SJSA1 (cell line): ENCODE data around the gene PCNT. TPM values are rescaled to one million over a fixed set of nuclear protein-coding genes. Genes with fewer than 3 reads are reported as not detected.

Source experiments
- DNase-seq, 2 experiments: peaks; one replicate each; pipeline ENCODE4 v3.0.0-alpha.2; 2015 to 2020; ENCODE audit warnings: low spot score in 2 of 2, low read depth in 1 of 2
- H3K27ac ChIP-seq: fragments of 250-450 bp; sonication (Bioruptor Pico); 2 replicates; pipeline ENCODE4 v1.5.1; 2020; ENCODE audit warnings: mild to moderate bottlenecking, moderate library complexity
- H3K27me3 ChIP-seq: fragments of 250-450 bp; sonication (Bioruptor Pico); replicated peaks from 2 replicates; pipeline ENCODE4 v1.5.1; 2020; ENCODE audit warnings: mild to moderate bottlenecking, moderate library complexity
- H3K36me3 ChIP-seq: fragments of 250-450 bp; sonication (Bioruptor Pico); 2 replicates; pipeline ENCODE4 v1.5.1; 2020; ENCODE audit warnings: mild to moderate bottlenecking
- H3K4me1 ChIP-seq: fragments of 250-450 bp; sonication (Bioruptor Pico); replicated peaks from 2 replicates; pipeline ENCODE4 v1.6.1; 2021; ENCODE audit warnings: mild to moderate bottlenecking
- H3K4me3 ChIP-seq: fragments of 250-450 bp; sonication (Bioruptor Pico); 2 replicates; pipeline ENCODE4 v1.5.1; 2020; ENCODE audit warnings: mild to moderate bottlenecking
- H3K9me3 ChIP-seq: fragments of 250-450 bp; sonication (Bioruptor Pico); replicated peaks from 2 replicates; pipeline ENCODE4 v1.5.1; 2020; ENCODE audit warnings: mild to moderate bottlenecking
- total RNA-seq: library from RNA; depleted of rRNA; stranded (reverse); fragments of >200 nt; shearing (Covaris generic); gene quantifications from 2 replicates; pipeline ENCODE4 v1.2.3, GENCODE V29; 2014

Gene PCNT
- total RNA-seq, 1 experiment from 2014 or later: 57.3 TPM

DNA sequence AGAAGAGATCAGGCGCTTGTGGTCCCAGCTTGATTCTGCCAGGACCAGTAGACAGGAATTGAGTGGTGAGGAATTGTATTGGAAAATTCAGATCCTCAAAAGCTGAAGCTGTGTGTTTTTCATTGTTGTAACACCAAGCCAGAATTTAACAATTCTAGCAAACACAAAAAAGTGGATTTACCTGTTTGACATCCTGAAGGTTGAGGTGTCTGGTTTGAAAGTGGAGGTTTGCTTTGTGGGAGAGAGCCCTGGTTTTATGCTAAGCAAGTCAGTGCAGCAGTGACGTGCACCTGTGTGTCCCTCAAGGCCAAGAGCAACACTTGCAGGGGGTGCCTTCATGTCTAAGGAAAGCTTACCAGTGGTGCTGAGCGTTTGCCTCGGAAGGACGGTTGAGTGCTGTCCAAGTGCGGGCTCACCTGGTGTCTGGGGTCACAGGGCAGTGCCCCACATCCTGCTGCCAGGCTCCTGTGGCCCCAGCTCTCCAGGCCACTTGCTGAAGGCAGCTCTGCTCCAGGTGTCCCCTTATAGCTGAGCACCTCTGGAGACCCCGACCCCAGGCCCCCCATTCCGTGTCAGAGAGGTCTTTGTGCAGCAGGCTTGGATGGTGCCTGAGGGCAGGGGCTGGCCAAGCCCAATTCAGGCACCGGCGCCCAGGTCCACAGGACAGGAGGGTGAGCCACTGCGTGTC, 27.7 kb downstream of the PCNT start:
- Histone ChIP-seq H3K4me3 (no peak overlapping the region), H3K27me3 (no peaks in the 10 kb centered on the region), H3K4me1 (peaks cover 30% of the 10 kb centered on the region), H3K9me3 (no peaks in the 10 kb centered on the region; the same call in 1 of the 2 replicates), H3K27ac (no peak overlapping the region), H3K36me3 (peaks cover 88% of the 10 kb centered on the region)
- DNase-seq: no peak

DNA sequence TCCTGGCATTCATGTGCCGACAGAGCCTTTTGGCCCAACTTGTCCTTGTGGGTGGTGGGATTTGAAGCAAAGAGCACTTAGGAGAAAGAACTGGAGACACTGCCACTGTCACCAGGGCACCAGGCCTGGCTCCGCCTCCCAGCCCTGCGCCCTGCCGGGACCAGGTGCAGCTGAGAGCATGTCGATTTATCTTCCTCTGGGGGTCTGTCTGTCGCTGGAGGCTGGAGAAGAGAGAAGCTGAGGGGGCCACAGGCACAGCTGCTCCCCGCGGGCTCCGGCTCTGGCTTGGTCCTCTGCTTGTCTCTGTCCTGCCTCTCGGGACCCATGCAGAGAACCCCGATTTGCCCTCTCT, 28.2 kb downstream of the PCNT start:
- Histone ChIP-seq H3K27ac (no peak overlapping the region), H3K27me3 (no peaks in the 10 kb centered on the region), H3K9me3 (no peaks in the 10 kb centered on the region; the same call in 1 of the 2 replicates), H3K36me3 (peaks cover 88% of the 10 kb centered on the region), H3K4me1 (peaks cover 25% of the 10 kb centered on the region), H3K4me3 (no peak overlapping the region)
- DNase-seq: no peak

DNA sequence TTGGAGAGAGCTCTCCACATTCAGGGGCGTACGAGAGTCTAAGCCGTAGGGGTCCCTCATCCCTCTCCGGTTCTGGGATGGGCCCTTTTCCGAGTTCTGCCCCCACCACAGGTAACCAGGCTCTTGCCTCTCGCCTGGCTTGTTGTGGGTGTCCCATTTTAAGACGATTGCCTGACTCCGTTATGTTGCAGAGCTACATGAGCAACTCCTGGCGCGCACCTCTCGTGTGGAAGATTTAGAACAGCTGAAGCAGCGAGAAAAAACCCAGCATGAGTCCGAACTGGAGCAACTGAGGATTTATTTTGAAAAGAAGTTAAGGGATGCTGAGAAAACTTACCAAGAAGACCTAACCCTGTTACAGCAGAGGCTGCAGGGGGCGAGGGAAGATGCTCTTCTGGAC, 29.0 kb downstream of the PCNT start:
- Histone ChIP-seq H3K4me1 (peaks cover 18% of the 10 kb centered on the region), H3K27me3 (no peaks in the 10 kb centered on the region), H3K9me3 (no peaks in the 10 kb centered on the region; the same call in 1 of the 2 replicates), H3K36me3 (peaks cover 92% of the 10 kb centered on the region), H3K27ac (no peak overlapping the region), H3K4me3 (no peak overlapping the region)
- DNase-seq: no peak

DNA sequence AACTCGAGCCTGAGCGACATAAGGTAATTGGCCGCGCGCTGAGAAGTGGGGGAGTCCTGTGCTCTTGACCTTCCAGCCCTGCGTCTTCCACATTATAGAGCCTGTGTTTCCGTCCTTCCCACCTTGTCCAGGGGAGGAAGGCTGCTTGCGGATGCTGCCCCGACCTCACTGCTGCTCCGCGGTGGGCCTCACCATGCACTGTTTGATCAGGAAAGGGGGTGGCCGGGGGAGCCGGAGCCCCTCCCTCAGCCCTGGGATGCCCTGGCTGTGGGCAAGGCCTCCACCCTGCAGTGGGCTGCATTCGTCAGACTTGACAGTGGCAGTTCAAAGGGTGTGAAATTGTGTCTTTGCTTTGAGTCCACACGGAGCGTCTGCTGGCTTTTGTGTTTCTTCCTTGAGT, 30.1 kb downstream of the PCNT start:
- Histone ChIP-seq H3K27ac (no peak overlapping the region), H3K36me3 (peaks cover 100% of the 10 kb centered on the region), H3K9me3 (no peaks in the 10 kb centered on the region; the same call in 1 of the 2 replicates), H3K27me3 (no peaks in the 10 kb centered on the region), H3K4me1 (peaks cover 10% of the 10 kb centered on the region), H3K4me3 (no peak overlapping the region)
- DNase-seq: no peak

- no peaks in the 10 kb centered on the region for H3K27me3 ChIP-seq
- H3K4me1 ChIP-seq: peaks cover 5% of the 10 kb centered on the region
- peaks cover 98% of the 10 kb centered on the region for H3K36me3 ChIP-seq
- no peaks in the 10 kb centered on the region; the same call in 1 of the 2 replicates for H3K9me3 ChIP-seq
- no peak for DNase-seq
- no peak overlapping the region for H3K4me3 ChIP-seq
- no peak overlapping the region for H3K27ac ChIP-seq
Observed at GRCh38 chr21:46354518-46354917, 30.6 kb downstream of the PCNT start.

GRCh38 chr21:46355161-46356004, 31.4 kb downstream of the PCNT start:
- Histone ChIP-seq H3K27ac (no peak overlapping the region), H3K27me3 (no peaks in the 10 kb centered on the region), H3K4me1 (no peaks in the 10 kb centered on the region), H3K4me3 (no peak overlapping the region), H3K36me3 (peaks cover 95% of the 10 kb centered on the region), H3K9me3 (no peaks in the 10 kb centered on the region; the same call in 1 of the 2 replicates)
- no peak for DNase-seq

GRCh38 chr21:46356005-46356338, 32.0 kb downstream of the PCNT start:
- Histone ChIP-seq H3K27ac (no peak overlapping the region), H3K36me3 (peaks cover 95% of the 10 kb centered on the region), H3K4me3 (no peak overlapping the region), H3K27me3 (no peaks in the 10 kb centered on the region), H3K9me3 (no peaks in the 10 kb centered on the region; the same call in 1 of the 2 replicates), H3K4me1 (no peaks in the 10 kb centered on the region)
- DNase-seq: no peak

GRCh38 chr21:46356494-46357334, 32.8 kb downstream of the PCNT start:
- Histone ChIP-seq H3K27ac (no peak overlapping the region), H3K4me1 (no peaks in the 10 kb centered on the region), H3K27me3 (no peaks in the 10 kb centered on the region), H3K9me3 (no peaks in the 10 kb centered on the region; the same call in 1 of the 2 replicates), H3K36me3 (peaks cover 95% of the 10 kb centered on the region), H3K4me3 (no peak overlapping the region)
- no peak for DNase-seq

DNA sequence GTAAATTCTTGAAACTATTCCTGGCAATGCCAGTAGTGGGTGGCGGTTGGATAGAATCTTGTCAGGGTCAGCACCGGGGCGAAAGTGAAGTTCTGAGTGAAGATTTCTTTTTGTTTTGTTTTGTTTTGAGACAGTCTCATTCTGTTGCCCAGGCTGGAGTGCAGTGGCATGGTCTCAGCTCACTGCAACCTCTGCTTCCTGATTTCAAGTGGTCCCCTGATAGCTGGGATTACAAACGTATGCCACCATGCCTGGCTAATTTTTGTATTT, 33.3 kb downstream of the PCNT start:
- H3K4me3 ChIP-seq: no peak overlapping the region
- H3K4me1 ChIP-seq: no peaks in the 10 kb centered on the region
- H3K36me3 ChIP-seq: peaks cover 95% of the 10 kb centered on the region
- no peaks in the 10 kb centered on the region; the same call in 1 of the 2 replicates for H3K9me3 ChIP-seq
- no peaks in the 10 kb centered on the region for H3K27me3 ChIP-seq
- H3K27ac ChIP-seq: no peak overlapping the region
- no peak for DNase-seq

GRCh38 chr21:46357684-46358425, 33.9 kb downstream of the PCNT start:
- Histone ChIP-seq H3K4me1 (no peaks in the 10 kb centered on the region), H3K36me3 (peaks cover 95% of the 10 kb centered on the region), H3K27ac (no peak overlapping the region), H3K4me3 (no peak overlapping the region), H3K27me3 (no peaks in the 10 kb centered on the region), H3K9me3 (no peaks in the 10 kb centered on the region; the same call in 1 of the 2 replicates)
- DNase-seq: no peak

GRCh38 chr21:46361176-46361575, 37.2 kb downstream of the PCNT start:
- no peak overlapping the region for H3K4me3 ChIP-seq
- H3K27ac ChIP-seq: no peak overlapping the region
- no peak for DNase-seq
- H3K36me3 ChIP-seq: peaks cover 87% of the 10 kb centered on the region
- H3K27me3 ChIP-seq: no peaks in the 10 kb centered on the region
- no peaks in the 10 kb centered on the region for H3K4me1 ChIP-seq
- H3K9me3 ChIP-seq: no peaks in the 10 kb centered on the region

DNA sequence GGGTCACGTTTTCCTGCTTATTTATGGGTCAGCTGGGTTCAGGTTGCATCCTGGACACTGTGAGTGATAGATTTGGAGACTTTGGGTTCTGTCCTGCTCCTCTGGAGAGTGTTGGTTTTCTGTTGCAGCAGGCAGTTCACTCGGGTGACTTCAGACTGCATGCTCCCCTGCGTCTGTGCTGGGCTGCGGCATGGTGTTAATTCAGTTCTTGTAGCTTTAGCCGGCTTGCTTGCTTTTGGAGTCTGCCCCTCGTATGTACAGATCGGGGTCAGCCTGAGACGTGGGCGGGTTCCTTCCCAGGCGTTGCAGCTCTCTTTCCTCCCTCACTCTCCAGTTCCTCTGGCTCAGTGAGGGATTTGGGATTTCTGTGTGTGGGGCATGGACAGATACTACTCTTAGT, 38.0 kb downstream of the PCNT start:
- Histone ChIP-seq H3K36me3 (peaks cover 87% of the 10 kb centered on the region), H3K9me3 (no peaks in the 10 kb centered on the region), H3K27me3 (no peaks in the 10 kb centered on the region), H3K4me3 (no peak overlapping the region), H3K27ac (no peak overlapping the region), H3K4me1 (no peaks in the 10 kb centered on the region)
- no peak for DNase-seq

DNA sequence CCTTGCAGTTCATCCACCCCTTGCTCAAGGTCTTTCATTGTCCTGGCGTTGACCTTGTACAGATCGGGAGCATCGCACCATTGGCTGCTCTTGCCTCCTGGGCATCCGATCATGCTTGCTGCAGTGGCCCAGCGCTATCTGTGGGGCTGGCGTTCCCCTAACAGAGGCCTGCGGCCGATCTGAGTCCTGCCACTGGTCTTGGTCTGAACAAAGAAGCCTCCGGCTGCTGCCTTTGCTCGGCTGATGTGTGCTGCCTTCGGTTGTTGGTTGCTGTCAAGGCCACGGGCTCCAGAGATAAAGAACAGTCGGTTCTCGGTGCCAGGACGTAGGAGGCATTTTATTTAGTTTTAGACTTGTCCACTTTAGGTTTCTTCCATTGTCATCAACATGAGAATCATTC, 39.0 kb downstream of the PCNT start:
- Histone ChIP-seq H3K4me3 (no peak overlapping the region), H3K9me3 (no peaks in the 10 kb centered on the region), H3K4me1 (no peaks in the 10 kb centered on the region), H3K27me3 (no peaks in the 10 kb centered on the region), H3K27ac (no peak overlapping the region), H3K36me3 (peaks cover 87% of the 10 kb centered on the region)
- DNase-seq: no peak
